HG03103 (cell line): ENCODE data around the gene NBEA.

Experiments used
- ATAC-seq: cut with Tn5 transposase; IDR thresholded peaks from one replicate; pipeline ENCODE4 v1.9.1; 2021; ENCODE audit warnings: low read depth; ENCODE audit not compliant: unreplicated experiment

The NBEA gene

DNA sequence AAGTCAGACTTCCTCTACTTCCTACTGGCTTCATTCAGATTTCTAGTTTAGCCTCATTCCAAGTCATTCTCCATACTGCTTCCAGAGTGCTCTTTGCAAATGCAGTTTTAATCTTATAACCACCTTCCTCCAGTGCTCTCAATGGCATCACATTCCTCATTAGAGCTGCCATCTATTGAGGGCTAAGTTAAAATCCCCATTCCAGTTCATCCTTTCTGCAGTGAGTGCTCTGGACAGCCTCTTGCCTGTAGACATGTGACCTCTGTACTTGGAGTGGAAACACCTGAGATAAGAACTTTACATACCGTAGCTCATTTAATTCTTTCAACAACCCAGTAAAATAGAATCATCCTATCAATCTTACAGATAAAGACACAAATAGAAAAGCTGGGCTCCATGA lies 592.3 kb downstream of the NBEA start:
- ATAC-seq, result no peak

DNA sequence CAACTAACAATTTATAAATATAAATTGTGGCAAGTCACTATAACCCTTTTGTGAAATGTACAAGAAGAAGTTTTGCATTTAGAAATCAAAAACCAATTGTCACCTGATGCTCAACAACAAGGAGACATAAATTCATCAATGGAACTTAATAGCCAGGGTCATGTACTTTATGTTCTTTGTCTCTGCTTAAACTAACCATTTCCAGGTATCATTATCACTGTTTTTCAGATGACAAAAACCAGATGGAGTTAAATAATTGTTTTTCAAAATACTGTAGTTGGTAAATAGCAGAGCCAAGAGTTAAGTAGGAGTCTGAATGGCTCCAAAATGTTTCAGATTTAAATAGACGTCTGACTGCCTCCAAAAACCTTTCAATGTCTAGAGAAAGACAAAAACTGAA lies 606.7 kb downstream of the NBEA start:
- no peak for ATAC-seq

DNA sequence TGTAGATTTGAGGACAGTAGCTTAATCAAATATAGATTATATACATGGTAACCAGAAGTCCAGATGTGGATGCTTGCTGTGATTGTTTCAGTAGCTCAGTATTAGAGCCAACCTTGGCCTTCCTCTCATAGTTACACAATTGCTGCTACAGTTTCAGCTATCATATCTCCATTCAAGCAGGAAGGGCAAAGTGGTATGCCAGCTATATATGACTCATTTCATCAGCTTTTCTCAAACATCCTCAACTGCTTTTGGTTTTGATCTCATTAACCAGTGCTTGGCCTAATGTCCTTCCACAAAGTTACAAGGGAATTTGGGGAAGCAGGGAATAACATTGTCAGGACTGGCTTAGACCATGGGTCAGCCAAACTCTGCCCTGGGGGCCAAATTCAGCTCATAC lies 607.4 kb downstream of the NBEA start:
- ATAC-seq, result no peak

DNA sequence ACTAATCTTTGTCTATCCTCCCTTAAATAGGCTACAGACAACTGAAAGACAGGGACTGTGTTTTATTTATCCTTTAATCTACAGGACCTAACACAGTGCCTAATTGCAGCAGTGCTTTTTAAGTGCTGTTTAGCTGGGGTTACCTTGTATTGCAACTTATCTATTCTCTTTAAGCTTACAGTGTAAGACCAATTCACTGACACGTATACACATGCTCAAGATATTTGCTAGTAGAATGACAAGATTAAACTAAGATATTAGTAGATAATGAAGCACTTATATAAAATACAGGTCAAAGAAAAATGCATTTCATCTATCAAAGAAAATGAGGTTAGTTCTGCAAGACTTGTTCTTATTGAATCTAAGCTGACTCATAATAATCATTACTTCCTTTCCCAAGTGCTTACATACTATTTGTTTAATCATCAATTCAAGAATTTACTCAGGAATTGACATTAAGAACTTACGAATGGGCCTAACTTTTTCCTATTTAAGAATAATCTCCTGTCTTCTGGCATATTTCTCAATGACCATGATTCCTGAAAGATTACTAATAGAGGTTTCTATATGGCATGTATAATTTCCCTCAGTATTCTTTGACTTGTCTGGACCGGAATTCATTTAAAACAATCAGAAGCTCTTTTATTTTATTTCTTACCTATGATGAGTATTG lies 610.2 kb downstream of the NBEA start:
- ATAC-seq, result no peak

DNA sequence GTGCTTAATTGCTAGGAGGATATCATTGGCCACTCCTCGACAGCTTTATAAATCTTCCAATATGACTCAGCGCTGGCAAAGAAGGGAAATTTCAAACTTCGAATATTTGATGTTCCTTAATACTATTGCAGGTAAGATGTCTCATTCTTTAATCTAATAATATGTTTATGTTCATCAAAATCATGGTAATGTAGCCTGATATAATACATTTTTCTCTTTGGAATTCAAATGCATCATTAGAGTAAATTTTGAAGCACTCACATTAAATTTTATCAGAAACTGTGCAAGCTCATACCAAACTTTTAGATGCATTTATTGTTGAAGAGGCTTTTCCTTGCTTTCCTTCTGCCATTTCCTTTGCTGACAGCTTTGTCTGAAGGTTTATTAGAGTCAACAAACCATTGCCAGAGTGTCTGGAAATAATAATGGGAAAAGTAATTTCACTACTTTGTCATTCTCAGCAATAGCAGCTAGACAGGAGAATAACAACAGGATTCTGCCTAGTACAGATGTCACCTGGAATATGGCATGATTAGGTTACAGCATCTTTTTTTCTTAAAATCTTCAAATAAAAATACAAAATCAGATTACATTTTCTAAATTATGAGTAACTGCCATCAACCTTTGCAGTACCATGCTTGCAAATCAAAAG lies 613.0 kb downstream of the NBEA start:
- no peak for ATAC-seq

DNA sequence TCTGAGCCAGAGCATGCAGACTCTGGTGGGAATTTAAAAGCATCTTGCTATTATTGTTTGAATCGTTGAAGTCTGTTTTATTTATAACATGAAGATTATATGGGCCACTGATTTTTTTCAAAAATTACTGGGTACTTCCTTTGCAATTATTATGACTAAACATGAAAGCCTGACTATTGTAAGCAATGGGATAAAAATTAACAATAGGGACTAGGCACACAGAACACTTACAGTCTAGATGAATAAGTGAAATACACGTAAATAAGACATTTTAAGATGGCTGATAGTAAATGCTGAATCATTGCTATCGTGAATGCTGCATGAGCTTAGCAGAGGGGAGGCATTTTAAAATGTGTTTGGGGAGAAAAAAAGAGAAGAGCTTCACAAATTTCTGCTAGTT lies 615.4 kb downstream of the NBEA start:
- ATAC-seq, result no peak

DNA sequence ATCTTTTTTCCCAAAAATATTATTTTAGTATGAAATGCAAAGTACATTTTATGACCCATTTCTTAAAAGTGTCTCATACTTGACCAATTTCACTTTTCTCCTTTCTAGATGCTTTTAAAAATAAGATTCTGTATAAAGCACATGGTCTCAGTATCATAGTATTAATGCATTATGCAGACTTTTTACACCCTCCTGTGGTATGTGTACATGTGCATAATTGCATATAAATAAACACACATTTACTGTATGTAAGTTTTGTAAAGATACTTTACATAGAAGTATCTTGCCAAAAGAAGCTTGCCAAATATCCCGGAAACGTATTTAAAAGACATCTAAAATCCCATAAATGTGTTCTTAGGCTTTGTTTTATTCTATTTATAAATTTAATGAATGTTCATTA lies 619.5 kb downstream of the NBEA start:
- no peak for ATAC-seq

DNA sequence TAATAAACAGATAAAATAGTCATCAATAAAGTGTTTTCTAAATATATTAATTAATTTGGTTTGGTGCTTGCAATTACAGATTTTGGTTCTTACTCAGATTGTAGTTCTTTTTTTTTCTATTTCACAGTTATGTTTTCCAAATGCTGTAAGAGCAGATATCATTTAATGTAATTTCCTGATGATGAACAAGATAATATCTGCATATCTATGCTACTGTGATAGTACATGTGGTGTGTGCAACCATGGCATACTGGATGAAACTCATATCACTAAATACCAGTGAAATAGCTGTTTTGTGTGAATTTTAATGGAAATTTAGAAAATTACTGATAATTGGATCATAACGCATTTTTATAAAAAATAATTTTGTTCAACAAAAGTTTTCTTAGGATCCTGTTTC lies 623.2 kb downstream of the NBEA start:
- ATAC-seq, result no peak

DNA sequence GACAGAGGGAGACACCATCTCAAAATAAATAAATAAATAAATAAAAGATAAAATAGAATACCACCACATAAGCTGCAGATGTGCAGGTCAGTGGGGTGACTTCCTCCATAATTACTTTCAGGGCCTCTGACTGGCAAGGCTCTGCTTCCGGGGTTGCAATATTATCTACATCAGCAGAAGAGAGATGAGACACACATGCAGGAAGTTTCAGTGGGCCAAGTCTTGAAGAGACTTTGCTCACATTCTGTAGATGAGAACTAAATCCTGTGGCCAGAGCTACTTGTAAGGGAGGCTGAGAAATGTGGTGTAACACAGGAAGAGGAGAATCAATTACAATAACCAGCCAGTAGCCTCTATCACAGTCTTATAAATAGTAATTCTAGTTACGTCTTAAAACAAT lies 624.3 kb downstream of the NBEA start:
- no peak for ATAC-seq

DNA sequence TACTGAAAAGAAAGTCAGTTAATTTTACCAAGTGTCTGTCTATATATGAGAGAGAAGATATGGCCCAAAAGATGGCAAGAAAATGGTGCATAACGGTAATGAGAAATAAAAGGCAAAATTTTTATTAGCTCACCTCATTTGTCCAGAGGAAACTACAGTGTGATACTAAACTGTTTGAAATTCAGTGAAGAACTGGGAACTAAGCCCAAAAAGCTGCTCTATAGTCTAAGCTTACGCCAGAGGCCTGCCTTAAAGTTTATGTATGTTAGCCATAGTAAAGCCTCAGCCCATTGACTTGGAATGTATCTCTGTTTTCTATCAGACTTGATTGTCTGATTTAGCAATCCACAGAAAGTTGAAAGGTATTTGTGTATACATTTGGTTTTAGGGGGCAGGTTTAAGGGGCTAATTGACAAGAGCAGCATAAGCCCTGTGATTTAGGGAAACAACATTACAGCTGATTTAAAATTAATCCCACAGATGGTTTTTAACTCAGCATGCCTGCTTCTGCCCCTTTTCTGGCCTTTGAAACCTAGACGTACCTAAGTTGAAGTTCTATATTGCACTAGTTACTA lies 625.4 kb downstream of the NBEA start:
- no peak for ATAC-seq

DNA sequence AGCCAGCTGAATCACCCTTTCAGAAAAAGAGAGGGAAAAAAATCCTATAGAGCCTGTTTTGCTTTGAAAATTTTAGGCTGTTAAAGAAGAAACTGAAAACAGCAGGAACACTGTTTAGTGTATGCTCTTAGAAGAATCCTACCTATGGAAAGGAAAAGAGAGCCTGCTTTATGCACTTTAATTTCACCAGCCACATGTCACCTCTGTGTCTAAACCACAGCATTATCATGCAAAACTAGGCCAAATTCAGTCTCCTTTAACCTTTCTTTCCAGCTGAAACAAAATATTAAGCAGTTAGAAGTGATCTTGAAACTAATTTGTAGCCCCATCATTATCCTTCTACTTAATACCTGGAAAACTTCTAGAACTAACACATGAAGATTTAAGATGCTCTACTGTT lies 631.6 kb downstream of the NBEA start:
- ATAC-seq, result no peak

DNA sequence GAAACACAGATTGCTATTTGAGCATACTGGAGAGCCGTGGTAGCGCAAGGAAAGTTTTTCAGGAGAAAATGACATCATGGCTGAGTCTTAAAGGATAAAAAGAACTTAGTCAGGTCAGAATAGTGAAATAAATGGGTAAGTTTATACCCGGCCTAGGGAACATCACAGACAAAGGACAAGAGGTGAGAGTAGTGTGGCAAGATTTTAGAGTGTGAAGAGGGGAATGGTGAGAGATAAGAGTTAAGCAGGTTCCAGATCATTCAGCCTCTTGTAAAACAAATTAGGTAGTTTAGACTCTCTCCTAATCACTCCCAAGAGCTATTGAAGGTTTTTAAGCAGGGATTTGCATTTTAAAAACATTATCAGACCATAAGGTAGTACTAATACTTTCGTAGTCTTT lies 650.4 kb downstream of the NBEA start:
- ATAC-seq, result no peak

DNA sequence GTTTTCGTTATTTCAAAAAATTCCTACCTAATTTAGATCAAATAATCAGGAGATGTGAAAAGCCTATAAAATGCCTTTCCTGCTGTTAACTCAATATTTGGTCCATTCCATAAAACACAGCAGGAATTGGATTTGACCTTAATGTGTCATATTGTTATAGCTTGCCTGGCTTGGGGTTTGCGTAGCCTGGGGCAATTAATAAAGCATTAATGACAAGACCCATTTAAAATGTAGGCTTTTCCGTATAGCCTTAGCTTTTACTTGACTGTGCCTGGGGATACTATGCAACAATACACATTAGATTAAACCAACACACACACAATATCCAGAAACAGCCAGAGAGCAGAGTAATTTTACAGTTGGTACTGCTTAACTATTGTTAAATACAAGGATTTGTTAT lies 651.6 kb downstream of the NBEA start:
- no peak for ATAC-seq

DNA sequence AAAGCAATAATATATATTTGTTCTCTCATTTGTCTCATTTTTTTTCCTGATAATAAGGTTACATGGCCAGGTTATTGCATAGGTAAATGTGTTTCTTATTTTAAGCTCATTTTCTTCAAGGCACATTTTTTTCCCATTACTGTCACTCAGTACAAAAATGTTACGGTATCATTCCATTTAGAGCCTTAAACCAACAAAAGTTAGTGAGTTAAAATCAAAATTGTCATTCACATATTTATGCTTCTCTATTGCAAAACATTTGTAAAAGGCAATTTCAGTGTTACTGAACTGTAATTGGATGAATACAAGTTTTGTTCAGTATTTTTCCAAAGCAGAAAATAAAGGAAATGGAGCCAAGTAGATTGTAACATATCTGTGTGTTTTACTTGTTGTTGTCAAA lies 652.0 kb downstream of the NBEA start:
- ATAC-seq, result no peak

DNA sequence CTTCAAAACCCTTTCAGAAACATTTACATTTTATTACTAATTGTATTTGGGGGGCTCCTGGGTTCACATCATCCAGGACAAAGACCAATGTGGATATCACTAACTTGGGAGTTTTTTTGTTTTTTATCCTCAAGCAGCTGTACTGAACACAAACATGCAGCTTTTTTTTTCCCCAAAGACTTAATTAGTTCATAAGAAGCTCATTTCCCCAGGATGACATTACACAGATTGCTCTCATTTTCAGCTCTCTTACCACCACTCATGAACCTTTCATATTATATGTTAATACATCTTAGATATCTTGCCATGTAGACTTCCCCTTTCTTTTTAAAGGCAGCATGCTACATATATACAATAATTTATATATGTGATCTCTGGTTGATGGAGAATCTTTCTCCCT lies 653.1 kb downstream of the NBEA start:
- ATAC-seq, result no peak

DNA sequence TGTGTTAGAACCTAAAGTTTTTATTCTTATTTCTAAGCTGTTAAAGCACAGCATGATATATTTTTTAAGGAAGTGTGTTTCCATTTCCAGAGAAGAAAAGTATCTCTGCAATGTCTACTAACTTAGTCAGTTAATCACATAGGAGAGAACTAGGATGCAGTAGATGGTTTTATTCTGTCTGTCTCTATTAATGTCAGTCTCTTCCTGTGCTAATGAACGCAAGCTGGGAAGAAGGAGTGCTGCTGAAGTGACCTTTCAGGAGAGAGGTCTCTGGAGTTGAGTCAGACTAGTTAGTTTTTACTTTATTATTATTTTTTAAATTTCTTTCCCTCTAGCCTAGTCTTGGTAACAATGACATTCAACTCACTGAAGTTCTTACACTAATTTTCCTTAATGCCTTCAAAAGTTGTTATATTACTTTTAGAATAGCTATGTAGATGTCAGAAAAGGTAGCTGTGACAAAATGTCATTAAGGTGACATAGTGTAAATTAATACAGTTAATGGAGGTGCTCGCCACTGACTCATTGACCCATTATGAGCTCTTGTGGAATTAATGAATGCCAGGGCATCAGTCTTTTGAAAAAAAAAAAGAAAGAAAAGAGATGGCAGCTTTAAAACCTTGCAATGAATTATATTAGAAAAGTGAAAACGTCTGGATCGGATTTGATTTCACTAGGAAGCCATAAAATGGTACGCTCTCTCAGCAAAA lies 654.4 kb downstream of the NBEA start:
- no peak for ATAC-seq

DNA sequence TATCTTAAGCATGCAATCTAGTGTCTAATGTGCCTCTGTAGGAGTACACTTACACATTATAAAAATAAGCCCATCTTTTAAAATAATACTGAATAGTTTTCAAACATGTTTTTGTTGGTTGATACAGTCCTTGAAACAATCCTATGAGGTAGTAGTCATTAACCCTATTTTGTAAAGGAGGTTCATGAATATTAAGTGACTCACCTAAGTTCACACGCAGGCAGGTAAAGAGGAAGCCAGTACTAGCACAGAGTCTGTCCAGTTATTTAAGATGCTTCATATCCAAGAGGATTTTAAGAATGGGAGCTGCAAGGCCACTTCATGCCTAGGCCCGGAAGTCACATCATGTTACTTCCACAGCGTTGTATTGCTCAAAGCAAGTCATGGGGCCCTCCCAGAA lies 655.4 kb downstream of the NBEA start:
- ATAC-seq, result no peak

DNA sequence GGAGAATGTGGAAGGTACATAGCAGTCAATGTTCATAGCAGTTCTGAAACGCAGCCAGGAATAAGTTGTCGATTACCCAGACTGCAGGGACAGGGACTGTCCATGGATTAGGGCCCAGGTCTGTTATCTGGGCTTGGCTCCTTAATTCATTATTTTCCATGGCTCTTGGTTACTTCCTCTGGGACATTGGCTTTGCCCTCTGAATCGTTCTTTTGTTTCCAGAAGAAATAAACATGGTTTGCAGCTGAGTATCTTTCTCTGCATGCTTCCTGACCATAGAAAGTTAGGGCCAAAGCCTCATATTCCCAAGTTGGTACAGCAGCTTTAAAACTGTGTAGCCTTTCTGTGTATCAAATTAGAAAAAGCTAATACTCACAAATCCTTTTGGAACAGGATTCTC lies 656.2 kb downstream of the NBEA start:
- ATAC-seq, result no peak

DNA sequence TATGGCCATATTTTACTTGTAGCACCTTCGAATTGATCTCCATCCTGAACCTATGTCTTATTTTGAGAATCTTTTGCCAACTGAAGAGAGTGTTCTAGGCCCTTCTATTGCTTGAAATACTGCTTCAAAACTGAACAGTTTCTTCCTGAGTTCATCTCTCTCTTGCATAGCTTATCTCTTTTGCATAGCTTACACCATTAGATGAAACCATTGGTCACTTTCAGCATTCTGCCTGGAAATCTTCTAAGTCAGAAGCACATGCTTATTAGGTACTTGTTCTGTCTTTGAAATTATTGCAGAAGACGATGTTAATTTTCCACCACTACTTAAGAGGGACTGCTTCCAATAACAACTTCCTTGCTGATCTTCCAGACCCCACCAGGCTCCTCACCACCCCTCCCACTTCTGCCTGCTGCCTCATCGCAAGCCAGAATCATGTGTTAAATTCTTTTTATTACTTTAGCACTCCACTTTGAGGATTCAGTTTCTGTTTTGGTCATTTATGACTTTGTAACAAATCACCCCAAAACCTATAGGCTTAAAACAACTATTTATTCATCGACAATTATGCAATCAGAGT lies 656.8 kb downstream of the NBEA start:
- ATAC-seq, result no peak

DNA sequence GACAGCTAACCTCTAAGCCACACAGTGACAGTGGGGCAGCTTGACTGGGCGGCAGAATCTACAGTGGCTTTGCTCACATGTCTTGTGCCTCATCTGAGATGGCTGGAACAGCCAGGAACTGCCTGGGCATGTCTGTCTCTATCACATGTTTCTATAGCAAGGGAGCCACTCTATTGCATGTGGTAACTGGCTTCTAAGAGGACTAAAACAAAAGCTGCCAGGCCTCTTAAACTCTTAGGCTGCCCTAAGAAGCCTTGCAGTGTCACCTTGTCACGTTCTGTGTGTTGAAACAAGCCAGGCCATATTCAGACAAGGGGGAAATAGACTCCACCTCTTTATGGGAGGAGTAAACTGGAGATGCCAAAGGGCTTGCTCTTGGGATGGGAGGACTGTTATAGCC lies 657.3 kb downstream of the NBEA start:
- ATAC-seq, result no peak

DNA sequence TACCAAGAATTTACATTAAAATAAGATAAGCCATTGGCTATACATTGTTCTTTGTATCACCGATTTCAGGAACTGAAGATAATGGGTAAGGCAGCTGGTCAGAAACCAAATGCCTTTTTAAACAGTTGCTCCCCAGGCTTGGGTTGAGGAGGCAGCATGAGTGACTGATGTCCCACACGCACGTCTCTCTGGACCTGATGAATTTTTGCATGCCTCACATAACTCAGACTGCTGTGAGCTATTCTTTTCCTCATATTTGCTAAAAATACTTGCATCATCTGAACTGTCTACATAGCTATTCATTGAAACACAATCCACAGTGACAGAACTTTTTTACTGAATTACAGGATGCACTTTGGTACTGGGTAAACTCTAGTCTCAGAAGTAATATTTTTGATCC lies 658.1 kb downstream of the NBEA start:
- ATAC-seq, result no peak
